Measurements from ENCODE around the gene TNFAIP2. TPM values are rescaled to one million over a fixed set of nuclear protein-coding genes. Genes with fewer than 3 reads are reported as not detected.

TNFAIP2 gene
- polyA plus RNA-seq, 2 donors = 93.7 to 219 TPM

- Histone ChIP-seq H3K9me3 (ENCODE audit: control insufficient read depth in 2 of 2, insufficient read depth in 1 of 2, low read depth in 1 of 2, low read length in 1 of 2) (no peaks in the 10 kb centered on the region), H3K4me3 (ENCODE audit: low read depth in 1 of 2, low read length in 2 of 2) (no peak overlapping the region), H3K27me3 (ENCODE audit: control insufficient read depth in 1 of 2, insufficient read depth in 2 of 2, low read length in 2 of 2) (no peaks in the 10 kb centered on the region), H3K27ac (ENCODE audit: low read depth in 2 of 2, low read length in 1 of 2) (peak overlapping the region in 1 of 2 donors; percentile 23), H3K36me3 (ENCODE audit: control insufficient read depth in 2 of 2, insufficient read depth in 2 of 2, low read length in 1 of 2) (peaks cover 0 to 2% of the 10 kb centered on the region in 2 donors), H3K4me1 (ENCODE audit: control insufficient read depth in 2 of 2, insufficient read depth in 2 of 2, low read length in 1 of 2) (peaks cover 0 to 12% of the 10 kb centered on the region in 2 donors)
- 43 to 46% methylated on average over 12 of the region's 12 CpGs for WGBS, 2 donors
Observed at GRCh38 chr14:103140316-103141109, 17.3 kb downstream of the TNFAIP2 start.

- H3K4me1 ChIP-seq (ENCODE audit: control insufficient read depth in 2 of 2, insufficient read depth in 2 of 2, low read length in 1 of 2) = peaks cover 0 to 12% of the 10 kb centered on the region in 2 donors
- no peak overlapping the region for H3K4me3 ChIP-seq (ENCODE audit: low read depth in 1 of 2, low read length in 2 of 2)
- H3K9me3 ChIP-seq (ENCODE audit: control insufficient read depth in 2 of 2, insufficient read depth in 1 of 2, low read depth in 1 of 2, low read length in 1 of 2) = no peaks in the 10 kb centered on the region
- no peaks in the 10 kb centered on the region for H3K36me3 ChIP-seq (ENCODE audit: control insufficient read depth in 2 of 2, insufficient read depth in 2 of 2, low read length in 1 of 2)
- no peak overlapping the region for H3K27ac ChIP-seq (ENCODE audit: low read depth in 2 of 2, low read length in 1 of 2)
- 29 to 31% methylated on average over 8 of the region's 8 CpGs for WGBS, 2 donors
- no peaks in the 10 kb centered on the region for H3K27me3 ChIP-seq (ENCODE audit: control insufficient read depth in 1 of 2, insufficient read depth in 2 of 2, low read length in 2 of 2)
Observed at GRCh38 chr14:103141117-103141796, 18.0 kb downstream of the TNFAIP2 start.

GRCh38 chr14:103142026-103142425, 18.8 kb downstream of the TNFAIP2 start:
- 85 to 87% methylated on average over 4 of the region's 4 CpGs for WGBS, 2 donors
- Histone ChIP-seq H3K4me1 (ENCODE audit: control insufficient read depth in 2 of 2, insufficient read depth in 2 of 2, low read length in 1 of 2) (peaks cover 0 to 12% of the 10 kb centered on the region in 2 donors), H3K27ac (ENCODE audit: low read depth in 2 of 2, low read length in 1 of 2) (no peak overlapping the region), H3K9me3 (ENCODE audit: control insufficient read depth in 2 of 2, insufficient read depth in 1 of 2, low read depth in 1 of 2, low read length in 1 of 2) (no peaks in the 10 kb centered on the region), H3K36me3 (ENCODE audit: control insufficient read depth in 2 of 2, insufficient read depth in 2 of 2, low read length in 1 of 2) (no peaks in the 10 kb centered on the region), H3K4me3 (ENCODE audit: low read depth in 1 of 2, low read length in 2 of 2) (no peak overlapping the region), H3K27me3 (ENCODE audit: control insufficient read depth in 1 of 2, insufficient read depth in 2 of 2, low read length in 2 of 2) (no peaks in the 10 kb centered on the region)

DNA sequence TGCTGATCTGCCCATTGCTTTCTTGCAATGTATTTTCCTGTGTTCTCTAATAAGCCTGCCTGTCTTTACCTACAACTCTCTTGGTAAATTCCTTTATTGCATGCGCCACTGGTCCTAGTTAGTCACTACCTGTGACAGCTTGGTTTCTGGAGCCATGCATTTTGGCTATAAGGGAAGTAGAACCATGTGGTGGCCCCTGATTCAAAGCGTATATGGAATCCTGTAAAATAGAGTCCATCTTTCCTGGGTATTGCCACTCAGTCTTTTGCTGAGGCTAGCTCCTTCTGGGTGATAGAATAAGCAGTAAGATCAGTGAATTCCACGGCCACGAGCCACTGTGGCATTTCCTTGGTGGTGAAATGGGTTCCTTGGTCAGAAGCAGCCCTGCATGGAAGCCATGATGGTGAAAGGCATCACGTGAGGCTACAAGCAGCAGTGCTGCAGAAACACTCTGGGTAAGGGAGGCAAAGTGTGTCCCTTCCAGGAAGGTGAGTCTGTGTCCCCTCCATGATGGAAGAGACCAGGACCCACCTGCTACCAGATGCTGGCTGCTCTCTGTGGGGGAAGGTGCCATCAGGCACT, 19.6 kb downstream of the TNFAIP2 start:
- 69 to 72% methylated on average over 5 of the region's 5 CpGs for WGBS, 2 donors
- H3K27ac ChIP-seq (ENCODE audit: low read depth in 2 of 2, low read length in 1 of 2) = no peak overlapping the region
- H3K36me3 ChIP-seq (ENCODE audit: control insufficient read depth in 2 of 2, insufficient read depth in 2 of 2, low read length in 1 of 2) = no peaks in the 10 kb centered on the region

DNA sequence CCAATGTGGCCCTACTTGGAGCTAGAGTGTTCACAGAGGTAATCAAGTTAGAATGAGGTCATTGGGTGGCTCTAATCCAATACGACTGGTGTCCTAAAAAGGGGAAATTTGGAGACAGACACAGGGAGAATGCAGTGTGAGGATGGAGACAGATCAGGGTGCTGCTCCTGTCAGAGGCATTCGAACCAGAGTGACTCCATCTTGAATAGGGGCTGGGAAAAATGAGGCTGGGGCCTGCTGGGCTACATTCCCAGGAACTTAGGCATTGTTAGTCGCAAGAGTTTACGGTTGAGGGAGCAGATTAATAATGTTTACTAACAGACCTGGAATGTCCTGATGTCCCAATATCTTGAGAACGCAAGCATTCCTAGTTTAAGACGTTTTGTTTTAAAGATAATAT, 20.2 kb downstream of the TNFAIP2 start:
- no peaks in the 10 kb centered on the region for H3K9me3 ChIP-seq (ENCODE audit: control insufficient read depth in 2 of 2, insufficient read depth in 1 of 2, low read depth in 1 of 2, low read length in 1 of 2)
- H3K27me3 ChIP-seq (ENCODE audit: control insufficient read depth in 1 of 2, insufficient read depth in 2 of 2, low read length in 2 of 2) = no peaks in the 10 kb centered on the region
- no peak overlapping the region for H3K4me3 ChIP-seq (ENCODE audit: low read depth in 1 of 2, low read length in 2 of 2)
- WGBS, 2 donors = 69 to 72% methylated on average over 6 of the region's 6 CpGs
- no peaks in the 10 kb centered on the region for H3K36me3 ChIP-seq (ENCODE audit: control insufficient read depth in 2 of 2, insufficient read depth in 2 of 2, low read length in 1 of 2)
- H3K27ac ChIP-seq (ENCODE audit: low read depth in 2 of 2, low read length in 1 of 2) = no peak overlapping the region
- H3K4me1 ChIP-seq (ENCODE audit: control insufficient read depth in 2 of 2, insufficient read depth in 2 of 2, low read length in 1 of 2) = peaks cover 0 to under 1% of the 10 kb centered on the region in 2 donors

More for the DNA sequence above, 19.6 kb downstream of the TNFAIP2 start:
- no peak overlapping the region for H3K4me3 ChIP-seq (ENCODE audit: low read depth in 1 of 2, low read length in 2 of 2)
- H3K4me1 ChIP-seq (ENCODE audit: control insufficient read depth in 2 of 2, insufficient read depth in 2 of 2, low read length in 1 of 2) = peaks cover 0 to 7% of the 10 kb centered on the region in 2 donors
- no peaks in the 10 kb centered on the region for H3K27me3 ChIP-seq (ENCODE audit: control insufficient read depth in 1 of 2, insufficient read depth in 2 of 2, low read length in 2 of 2)
- no peaks in the 10 kb centered on the region for H3K9me3 ChIP-seq (ENCODE audit: control insufficient read depth in 2 of 2, insufficient read depth in 1 of 2, low read depth in 1 of 2, low read length in 1 of 2)

- Histone ChIP-seq H3K36me3 (ENCODE audit: control insufficient read depth in 2 of 2, insufficient read depth in 2 of 2, low read length in 1 of 2) (no peaks in the 10 kb centered on the region), H3K27ac (ENCODE audit: low read depth in 2 of 2, low read length in 1 of 2) (no peak overlapping the region), H3K4me1 (ENCODE audit: control insufficient read depth in 2 of 2, insufficient read depth in 2 of 2, low read length in 1 of 2) (no peaks in the 10 kb centered on the region), H3K4me3 (ENCODE audit: low read depth in 1 of 2, low read length in 2 of 2) (no peak overlapping the region), H3K9me3 (ENCODE audit: control insufficient read depth in 2 of 2, insufficient read depth in 1 of 2, low read depth in 1 of 2, low read length in 1 of 2) (no peaks in the 10 kb centered on the region), H3K27me3 (ENCODE audit: control insufficient read depth in 1 of 2, insufficient read depth in 2 of 2, low read length in 2 of 2) (no peaks in the 10 kb centered on the region)
- WGBS, 2 donors = 62 to 69% methylated on average over 4 of the region's 4 CpGs
Observed at GRCh38 chr14:103144085-103144484, 20.8 kb downstream of the TNFAIP2 start.

- Histone ChIP-seq H3K4me1 (ENCODE audit: control insufficient read depth in 2 of 2, insufficient read depth in 2 of 2, low read length in 1 of 2) (no peaks in the 10 kb centered on the region), H3K27ac (ENCODE audit: low read depth in 2 of 2, low read length in 1 of 2) (no peak overlapping the region), H3K36me3 (ENCODE audit: control insufficient read depth in 2 of 2, insufficient read depth in 2 of 2, low read length in 1 of 2) (no peaks in the 10 kb centered on the region), H3K27me3 (ENCODE audit: control insufficient read depth in 1 of 2, insufficient read depth in 2 of 2, low read length in 2 of 2) (no peaks in the 10 kb centered on the region), H3K9me3 (ENCODE audit: control insufficient read depth in 2 of 2, insufficient read depth in 1 of 2, low read depth in 1 of 2, low read length in 1 of 2) (no peaks in the 10 kb centered on the region), H3K4me3 (ENCODE audit: low read depth in 1 of 2, low read length in 2 of 2) (no peak overlapping the region)
- WGBS, 2 donors = 84 to 87% methylated on average over 19 of the region's 19 CpGs
Observed at GRCh38 chr14:103146141-103146709, 23.0 kb downstream of the TNFAIP2 start.

- Histone ChIP-seq H3K4me3 (ENCODE audit: low read depth in 1 of 2, low read length in 2 of 2) (no peak overlapping the region), H3K27ac (ENCODE audit: low read depth in 2 of 2, low read length in 1 of 2) (no peak overlapping the region), H3K36me3 (ENCODE audit: control insufficient read depth in 2 of 2, insufficient read depth in 2 of 2, low read length in 1 of 2) (no peaks in the 10 kb centered on the region), H3K9me3 (ENCODE audit: control insufficient read depth in 2 of 2, insufficient read depth in 1 of 2, low read depth in 1 of 2, low read length in 1 of 2) (no peaks in the 10 kb centered on the region), H3K4me1 (ENCODE audit: control insufficient read depth in 2 of 2, insufficient read depth in 2 of 2, low read length in 1 of 2) (no peaks in the 10 kb centered on the region), H3K27me3 (ENCODE audit: control insufficient read depth in 1 of 2, insufficient read depth in 2 of 2, low read length in 2 of 2) (no peaks in the 10 kb centered on the region)
- WGBS, 2 donors = 85 to 86% methylated on average over 10 of the region's 10 CpGs
Observed at GRCh38 chr14:103149351-103150237, 26.3 kb downstream of the TNFAIP2 start.
